NCI-H345 (cell line): ENCODE measurements around the gene TGFBR3.

ENCODE experiments used
- DNase-seq: peaks from one replicate; lab custom pipeline; 2025; lab: John Stamatoyannopoulos, UW

Gene TGFBR3

DNA sequence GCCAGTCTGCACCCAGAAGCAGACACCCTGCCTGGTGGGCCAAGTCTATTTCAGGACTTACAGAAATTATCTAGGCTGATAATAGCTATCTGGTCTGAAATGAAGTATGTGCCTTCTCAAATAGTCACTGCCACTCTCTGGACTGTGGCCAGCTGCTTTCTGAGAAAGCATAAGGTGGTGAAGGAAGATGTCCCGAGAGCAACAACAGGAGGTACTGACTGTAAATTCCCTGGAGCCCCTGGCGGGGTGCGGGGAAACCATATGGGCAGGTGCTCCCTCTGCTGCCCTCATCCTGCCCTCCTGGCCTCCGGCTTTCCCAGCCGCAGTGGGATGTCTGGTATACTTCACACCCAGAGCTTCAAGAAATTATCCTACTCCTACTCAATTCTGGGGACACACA, 86.8 kb downstream of the TGFBR3 start:
- DNase-seq, result no peak

DNA sequence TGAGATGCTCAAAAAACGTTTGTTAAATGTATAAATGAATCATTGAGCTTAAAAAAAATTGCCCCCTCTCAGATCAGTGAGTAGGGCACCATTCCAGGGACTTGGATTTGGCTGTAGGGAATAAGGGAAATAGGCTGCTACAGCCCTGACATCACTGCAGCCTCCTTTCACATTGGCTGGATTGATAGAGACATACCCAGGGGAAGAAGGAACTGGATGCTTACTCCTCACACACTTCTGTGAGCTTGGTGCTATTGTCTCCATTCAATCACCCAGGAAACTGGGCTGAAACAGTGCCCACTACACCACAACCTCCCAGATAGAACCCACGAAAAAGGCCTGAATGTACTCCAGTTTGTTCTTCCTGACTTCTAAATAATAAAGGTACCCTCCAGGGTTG, 87.2 kb downstream of the TGFBR3 start:
- no peak for DNase-seq

DNA sequence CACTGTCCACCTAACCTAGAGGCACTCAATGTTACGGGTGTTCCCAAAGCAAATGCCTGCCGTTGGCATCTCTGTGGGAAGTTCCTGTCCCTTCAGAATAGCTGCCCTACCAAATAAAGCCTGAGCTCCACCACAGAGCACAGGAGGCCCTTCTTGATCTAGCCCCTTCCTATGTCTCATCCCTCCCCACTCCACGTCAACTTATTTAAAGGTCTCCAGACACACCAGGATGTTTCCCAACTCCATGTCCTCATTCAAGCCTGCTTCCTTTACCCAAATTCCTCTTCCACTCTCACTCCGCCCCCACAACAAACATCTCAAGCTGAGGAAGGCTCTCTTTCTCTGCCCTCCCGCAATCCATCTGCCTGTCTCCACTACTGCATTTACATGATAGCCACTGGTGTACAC, 87.7 kb downstream of the TGFBR3 start:
- DNase-seq, result no peak

- DNase-seq, result no peak
Measured at GRCh38 chr1:91797164-91797563, 88.8 kb downstream of the TGFBR3 start.

DNA sequence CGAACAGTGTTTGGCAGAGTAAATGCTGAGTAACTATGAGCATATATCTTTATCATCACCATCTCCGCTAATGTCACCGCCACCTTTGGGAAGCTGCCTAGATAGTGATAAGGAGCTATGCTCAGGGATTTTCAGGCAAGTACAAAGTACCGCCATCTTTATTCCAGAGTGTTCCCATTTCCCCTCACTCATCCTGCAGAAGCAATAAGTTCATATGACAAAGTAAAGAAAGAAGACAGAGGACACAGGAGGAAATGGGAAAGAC, 89.6 kb downstream of the TGFBR3 start:
- no peak for DNase-seq

- no peak for DNase-seq
Measured at GRCh38 chr1:91795591-91796389, 90.2 kb downstream of the TGFBR3 start.

- no peak for DNase-seq
Measured at GRCh38 chr1:91793877-91794276, 92.1 kb downstream of the TGFBR3 start.

DNA sequence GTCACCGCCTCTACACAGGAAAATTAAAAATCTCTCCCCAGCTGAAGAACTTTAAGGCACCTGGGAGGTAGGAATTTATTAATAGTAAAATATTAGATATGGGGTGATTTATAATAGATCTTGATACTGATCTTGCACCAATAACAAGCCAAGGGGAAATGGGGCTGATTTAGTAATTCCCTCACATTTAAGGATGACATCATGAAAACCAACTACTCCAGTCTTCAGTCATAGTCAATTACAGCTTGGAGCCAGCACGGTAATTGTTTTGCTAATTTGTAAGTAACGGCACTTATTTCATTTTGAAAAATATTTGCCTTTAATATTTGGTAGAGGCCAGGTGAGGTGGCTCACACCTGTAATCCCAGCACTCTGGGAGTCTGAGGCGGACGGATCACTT, 92.8 kb downstream of the TGFBR3 start:
- no peak for DNase-seq

- no peak for DNase-seq
Measured at GRCh38 chr1:91792489-91793071, 93.4 kb downstream of the TGFBR3 start.

- DNase-seq, result no peak
Measured at GRCh38 chr1:91791691-91792488, 94.1 kb downstream of the TGFBR3 start.

GRCh38 chr1:91791103-91791502, 94.8 kb downstream of the TGFBR3 start:
- DNase-seq, result peak; percentile 67

DNA sequence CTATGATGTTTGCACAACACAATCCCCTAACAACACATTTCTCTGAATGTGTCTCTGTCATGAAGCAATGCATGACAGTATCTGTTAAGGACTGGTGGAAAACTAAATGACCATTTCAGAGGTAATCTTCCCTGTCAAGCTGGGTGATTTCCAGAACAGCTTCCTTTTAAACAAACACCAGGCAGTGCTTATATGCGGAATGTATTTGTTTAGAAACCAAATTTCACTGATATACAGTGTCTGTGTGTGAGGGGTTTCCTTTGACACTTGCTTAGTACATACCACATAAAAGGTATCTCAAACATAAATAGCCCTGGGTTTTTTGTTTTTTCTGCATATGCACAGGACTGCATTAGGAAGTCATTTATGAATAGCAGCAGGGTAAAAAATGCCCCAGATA, 95.6 kb downstream of the TGFBR3 start:
- DNase-seq, result peak; percentile 23

- DNase-seq, result no peak
Measured at GRCh38 chr1:91789273-91789997, 96.5 kb downstream of the TGFBR3 start.

DNA sequence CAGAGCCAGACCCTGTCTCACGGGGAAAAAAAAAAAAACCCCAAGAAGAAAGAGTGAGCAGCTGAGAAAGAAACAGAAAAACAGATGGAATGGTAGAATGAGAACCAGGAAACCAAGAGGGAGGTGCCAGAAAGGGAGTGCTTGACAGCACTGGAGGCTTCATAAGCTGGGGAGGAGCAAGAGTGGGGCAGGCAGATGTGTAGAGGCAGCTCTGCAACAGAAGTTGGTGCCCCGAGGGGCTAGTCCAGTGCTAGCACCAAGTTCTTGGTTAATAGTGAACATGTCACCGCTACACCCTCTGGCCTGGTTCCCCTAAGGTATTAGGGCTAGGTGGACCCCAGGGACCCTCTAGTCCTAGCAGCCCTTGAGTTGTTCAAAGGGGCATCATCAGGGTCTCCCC, 98.0 kb downstream of the TGFBR3 start:
- DNase-seq, result no peak

DNA sequence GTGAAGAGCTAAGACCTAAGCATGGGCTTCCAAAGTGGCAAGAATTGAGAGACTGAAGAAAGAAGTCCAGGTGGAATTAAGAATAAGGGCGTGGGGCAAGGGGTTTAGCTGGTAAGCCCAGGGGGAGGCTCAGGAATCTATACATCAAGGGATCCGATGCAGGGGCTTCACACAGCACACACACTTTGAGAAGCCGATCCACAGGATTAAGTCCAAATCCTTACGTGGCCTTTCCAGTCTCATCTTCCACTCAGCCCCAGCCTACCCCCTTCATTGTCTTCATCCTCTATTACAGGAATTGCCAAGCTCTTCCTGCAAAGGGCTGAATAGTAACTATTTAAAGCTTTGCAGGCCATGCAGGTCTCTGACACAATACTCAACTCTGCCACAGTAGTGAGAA, 101.3 kb downstream of the TGFBR3 start:
- no peak for DNase-seq

DNA sequence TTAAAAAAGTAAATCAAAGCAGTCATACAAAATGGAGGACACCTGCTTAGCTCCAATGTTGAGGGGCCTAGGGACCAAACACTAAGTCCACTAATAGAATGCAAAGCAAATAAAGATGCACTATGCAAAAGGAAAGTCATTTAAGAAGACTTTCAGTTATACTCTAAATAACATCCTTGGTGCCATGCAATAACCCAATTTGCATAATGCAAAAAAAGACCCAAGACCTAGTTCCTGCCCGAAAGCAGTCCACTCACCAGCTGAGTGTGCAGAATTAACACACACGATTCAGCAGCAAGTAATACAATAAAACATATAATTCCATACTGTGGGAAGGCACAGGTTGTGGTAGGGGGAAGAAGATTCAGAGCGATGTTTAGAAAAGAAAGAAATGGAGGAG, 101.8 kb downstream of the TGFBR3 start:
- DNase-seq, result no peak

DNA sequence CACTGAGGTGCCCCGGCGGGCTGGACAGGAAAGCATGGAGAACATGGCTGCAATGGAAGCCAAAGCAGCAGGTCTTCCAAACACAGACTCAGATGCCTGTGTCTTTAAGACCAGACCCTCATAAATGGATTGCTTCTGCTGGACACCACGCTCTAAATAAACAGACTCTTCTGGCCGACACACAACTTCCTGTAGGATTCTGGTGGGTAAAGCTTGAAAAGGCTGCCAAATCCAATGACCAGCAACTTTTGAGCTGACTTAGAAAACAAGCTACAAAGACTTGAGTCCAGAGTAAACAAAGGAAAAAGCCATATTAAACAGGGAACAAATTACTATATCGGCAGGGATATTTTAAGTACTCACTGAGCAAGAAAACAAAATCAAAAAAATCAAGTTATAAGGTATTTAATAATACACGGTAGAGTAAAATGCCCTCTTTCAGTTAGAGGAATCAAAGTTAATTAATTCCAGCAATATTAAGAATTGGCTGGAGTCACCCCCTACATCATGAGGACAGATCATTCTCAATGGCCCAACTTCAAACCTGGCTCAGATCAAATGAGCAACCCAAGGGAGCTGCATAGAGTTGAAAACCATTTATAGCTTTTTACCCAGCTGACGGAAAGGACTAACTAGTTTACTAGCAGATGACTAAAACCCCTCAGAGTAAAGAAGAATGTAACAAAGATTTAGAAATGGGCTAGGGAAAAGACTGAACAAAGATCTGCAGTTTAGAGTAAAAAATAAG, 102.4 kb downstream of the TGFBR3 start:
- DNase-seq, result no peak

DNA sequence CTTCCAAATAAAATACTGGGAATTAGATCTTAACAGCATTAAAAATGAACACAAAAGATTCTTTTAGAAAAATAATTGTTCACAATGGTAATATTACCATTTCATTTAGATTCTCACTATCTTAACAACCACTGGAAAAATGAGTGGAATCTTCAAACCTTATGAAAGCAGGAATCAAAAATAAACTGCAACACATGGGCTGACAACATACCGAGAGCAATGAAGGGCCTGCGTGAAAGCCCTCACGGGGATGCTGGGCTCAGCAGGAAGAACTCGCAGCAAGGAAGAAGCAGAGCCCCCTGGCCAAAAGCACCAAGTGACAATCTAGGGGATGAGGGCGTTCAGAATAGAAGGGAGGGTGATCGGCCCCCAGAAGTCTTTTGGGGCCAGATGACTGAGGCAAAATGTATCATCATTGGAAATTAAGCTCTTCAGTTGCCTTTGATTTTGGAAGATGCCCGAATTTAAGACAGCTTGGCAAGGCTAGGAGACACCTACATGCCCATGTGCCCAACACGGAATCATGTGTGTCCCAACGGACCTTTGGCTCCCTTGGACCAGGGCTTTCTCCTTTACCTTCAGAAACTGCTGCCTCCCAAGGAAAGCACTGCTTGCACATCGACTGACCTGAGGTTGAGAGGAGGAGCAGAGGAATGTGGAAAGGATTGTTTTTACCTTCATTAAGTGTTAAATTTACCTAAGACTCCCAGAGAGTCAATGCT, 103.9 kb downstream of the TGFBR3 start:
- no peak for DNase-seq

DNA sequence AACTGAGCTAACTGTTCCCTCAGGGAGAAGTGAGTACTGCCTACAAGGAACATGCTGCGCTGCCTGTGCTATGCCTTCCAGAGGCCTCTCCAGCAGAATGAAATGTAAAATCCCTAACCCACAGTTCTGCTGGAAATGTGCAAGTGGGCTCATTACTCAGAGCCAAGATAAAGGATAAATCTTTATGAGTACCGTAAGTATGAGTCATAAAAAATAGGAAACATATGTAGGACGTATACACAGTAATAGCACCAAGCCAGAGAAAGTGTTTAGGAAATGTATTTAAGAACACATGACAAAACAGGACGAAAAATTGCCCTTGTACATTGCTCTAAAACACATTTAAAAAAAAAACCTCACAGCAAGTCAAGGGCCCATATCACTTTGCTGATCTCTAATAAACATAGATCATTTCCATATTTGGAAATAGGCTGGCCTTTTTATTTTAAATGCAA, 104.6 kb downstream of the TGFBR3 start:
- DNase-seq, result no peak

DNA sequence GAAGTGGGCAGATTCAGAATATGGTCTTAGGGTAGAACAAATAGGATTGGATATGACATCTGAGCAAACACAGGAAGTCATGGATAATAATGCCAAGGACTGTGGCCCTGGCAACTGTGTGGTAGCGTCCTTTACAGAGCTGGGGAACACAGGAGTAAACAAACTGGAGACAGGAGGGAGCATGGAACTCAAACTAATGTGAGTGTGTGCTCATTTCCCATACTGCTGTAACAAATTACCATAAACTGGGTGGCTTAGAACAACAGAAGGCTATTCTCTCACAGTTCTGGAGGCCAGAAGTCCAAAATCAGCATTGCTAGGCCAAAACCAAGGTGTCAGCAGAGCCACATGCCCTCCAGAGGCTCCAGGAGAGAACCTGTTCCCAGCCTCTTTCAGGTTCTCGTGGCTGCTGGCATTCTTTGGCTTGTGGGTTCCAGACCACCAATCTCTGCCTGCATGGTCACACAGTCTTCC, 106.4 kb downstream of the TGFBR3 start:
- DNase-seq, result no peak

DNA sequence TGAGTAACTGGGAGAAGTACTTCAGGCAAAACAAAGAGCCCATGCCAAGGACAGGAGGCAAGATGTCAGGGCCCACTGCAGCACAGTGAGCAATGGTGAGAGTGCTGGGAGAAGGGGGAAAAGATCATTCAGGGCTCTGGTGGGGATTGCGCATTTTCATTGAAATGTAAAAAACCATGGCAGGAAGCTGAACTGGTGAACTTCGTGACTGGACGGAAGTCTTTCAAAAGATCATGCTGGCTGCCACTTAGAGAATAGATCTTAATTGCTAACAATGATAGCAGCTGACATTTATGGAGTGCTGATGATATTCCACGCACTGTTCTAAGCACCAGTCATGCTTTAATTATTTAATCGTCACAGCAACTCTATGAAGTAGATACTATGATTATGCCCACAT, 107.0 kb downstream of the TGFBR3 start:
- DNase-seq, result no peak
